Stomach (tissue), 9 donors: Measurements from ENCODE around the gene INSR. TPM values are rescaled to one million over a fixed set of nuclear protein-coding genes. Genes with fewer than 3 reads are reported as not detected.
A peak's percentile ranks its signal among the peaks of the same experiment; 100 is the strongest.

Experiments used
- DNase-seq, 2 donors: peaks; one replicate each; pipeline versions ENCODE4 v3.0.0 to v3.0.0-alpha.2; 2013 to 2019
- H3K27ac ChIP-seq, 5 donors: fragments of 200-600 bp in 4 of 5; sonication (generic) in 4 of 5; one replicate each; pipeline ENCODE4 v1.5.1; 2013 to 2019; ENCODE audit warnings: mild to moderate bottlenecking in 1 of 5, moderate library complexity in 1 of 5
- H3K27me3 ChIP-seq, 3 donors: fragments of 200-600 bp; sonication (generic); one replicate each; pipeline ENCODE4 v1.5.1; 2017 to 2019; ENCODE audit warnings: mixed run types in 1 of 3
- H3K36me3 ChIP-seq, 4 donors: fragments of 200-600 bp; sonication (generic); 1 replicate in 3 of 4; 2 replicates in 1 of 4; pipeline ENCODE4 v1.5.1; 2016 to 2019
- H3K4me1 ChIP-seq, 4 donors: fragments of 200-600 bp; sonication (generic); one replicate each; pipeline ENCODE4 v1.5.1; 2016 to 2019
- H3K4me3 ChIP-seq, 4 donors: fragments of 200-600 bp; sonication (generic) in 3 of 4; one replicate each; pipeline ENCODE4 v1.5.1; 2016 to 2019; ENCODE audit warnings: mild to moderate bottlenecking in 1 of 4
- H3K9me3 ChIP-seq, 4 donors: fragments of 200-600 bp; sonication (generic); one replicate each; pipeline ENCODE4 v1.5.1; 2016 to 2019
- EP300 ChIP-seq: sonication (generic); formaldehyde crosslinking; IDR thresholded peaks from one replicate; pipeline ENCODE4 v1.6.1; 2017; ENCODE audit warnings: antibody characterized with exemption
- POLR2A ChIP-seq, 4 donors: fragments of 450-650 bp; IDR thresholded peaks; one replicate each; pipeline ENCODE4 v1.6.1; 2016; ENCODE audit warnings: antibody characterized with exemption in 4 of 4, control low read depth in 2 of 4, mild to moderate bottlenecking in 1 of 4, moderate library complexity in 1 of 4
- POLR2AphosphoS5 ChIP-seq, 3 donors: sonication (generic); formaldehyde crosslinking; IDR thresholded peaks; one replicate each; pipeline ENCODE4 v1.6.1; 2016; ENCODE audit warnings: antibody characterized with exemption in 3 of 3
- WGBS, 5 donors: extraction: QIAGEN DNeasy Blood & Tissue Kit in 3 of 5; methylation state at CpG; one replicate each; pipeline versions ENCODE4 v1.1.5 to v1.1.7; 2013 to 2018; 5-methylcytosine and 5-hydroxymethylcytosine counted together
- intact Hi-C: fragments of 100-400 bp; cut with DNase I; formaldehyde crosslinking; loops from one replicate; pipeline ENCODE4 v1.15.1; 2023; ENCODE audit warnings: low total_unique reads
- polyA plus RNA-seq, 3 donors: library from polyadenylated mRNA; stranded (reverse); fragments of 200-250 nt; gene quantifications; one replicate each; pipeline ENCODE4 v1.2.3, GENCODE V29; 2013
- total RNA-seq, 5 donors: library from RNA; depleted of rRNA; stranded (reverse); fragments of >200 nt; gene quantifications; one replicate each; pipeline versions ENCODE4 v1.1.0 to v1.2.3, GENCODE V29; 2014 to 2016
- TF ChIP-seq, protein P1 (sequence below), 7 experiments: fragments of 450-650 bp in 4 of 7; fragments of 200-600 bp in 3 of 7; sonication (generic) in 3 of 7; IDR thresholded peaks; one replicate each; pipeline ENCODE4 v1.5.1; 2016 to 2019; ENCODE audit warnings: antibody characterized with exemption in 7 of 7, control low read depth in 2 of 7, mild to moderate bottlenecking in 1 of 7
- donor health status: healthy with polysubstance abuse.
- donor health status: Bipolar disorder and iron deficiency.
- donor health status: healthy.

The INSR gene
- total and polyA plus RNA-seq, 8 donors: 4.4 to 513 (median 66.4) TPM

DNA sequence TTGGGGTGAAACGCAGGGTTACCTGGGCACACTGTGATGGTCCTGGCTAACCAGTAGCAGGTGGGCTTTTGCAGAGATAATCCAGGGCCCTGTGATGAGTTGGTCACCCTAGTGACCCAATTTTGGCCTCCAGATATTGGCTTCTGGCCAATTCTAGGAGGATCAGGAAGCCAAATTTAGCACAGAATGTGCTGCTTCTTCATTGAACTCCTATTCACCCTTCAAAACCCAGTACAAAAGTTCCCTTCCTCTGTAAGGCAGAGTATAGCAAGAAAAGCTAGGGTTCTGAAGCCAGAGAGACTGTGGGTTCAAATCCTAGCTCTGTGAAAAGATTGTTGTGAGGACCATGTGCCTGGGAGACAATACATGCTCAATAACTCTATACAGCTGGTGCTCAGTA is 70.8 kb downstream of the INSR start:
- DNase-seq: no peak
- no peak for TF ChIP-seq POLR2A (IDR thresholded peaks at IDR 0.05)
- TF ChIP-seq, protein P1, sequence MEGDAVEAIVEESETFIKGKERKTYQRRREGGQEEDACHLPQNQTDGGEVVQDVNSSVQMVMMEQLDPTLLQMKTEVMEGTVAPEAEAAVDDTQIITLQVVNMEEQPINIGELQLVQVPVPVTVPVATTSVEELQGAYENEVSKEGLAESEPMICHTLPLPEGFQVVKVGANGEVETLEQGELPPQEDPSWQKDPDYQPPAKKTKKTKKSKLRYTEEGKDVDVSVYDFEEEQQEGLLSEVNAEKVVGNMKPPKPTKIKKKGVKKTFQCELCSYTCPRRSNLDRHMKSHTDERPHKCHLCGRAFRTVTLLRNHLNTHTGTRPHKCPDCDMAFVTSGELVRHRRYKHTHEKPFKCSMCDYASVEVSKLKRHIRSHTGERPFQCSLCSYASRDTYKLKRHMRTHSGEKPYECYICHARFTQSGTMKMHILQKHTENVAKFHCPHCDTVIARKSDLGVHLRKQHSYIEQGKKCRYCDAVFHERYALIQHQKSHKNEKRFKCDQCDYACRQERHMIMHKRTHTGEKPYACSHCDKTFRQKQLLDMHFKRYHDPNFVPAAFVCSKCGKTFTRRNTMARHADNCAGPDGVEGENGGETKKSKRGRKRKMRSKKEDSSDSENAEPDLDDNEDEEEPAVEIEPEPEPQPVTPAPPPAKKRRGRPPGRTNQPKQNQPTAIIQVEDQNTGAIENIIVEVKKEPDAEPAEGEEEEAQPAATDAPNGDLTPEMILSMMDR (IDR thresholded peaks at IDR 0.05): no peak
- no peak for TF ChIP-seq EP300
- no peak for TF ChIP-seq POLR2AphosphoS5 (IDR thresholded peaks at IDR 0.05)
- intact Hi-C loops: no loop called here
- 83 to 100% (median 100%) methylated on average over 1 of the region's 1 CpG for WGBS, 5 donors
- H3K9me3 ChIP-seq: no peaks in the 10 kb centered on the region
- H3K27ac ChIP-seq: peak overlapping the region in 2 of 5 donors; percentile 60 to 78
- no peaks in the 10 kb centered on the region for H3K36me3 ChIP-seq
- peaks cover 8 to 59% (median 20%) of the 10 kb centered on the region in 4 donors for H3K4me1 ChIP-seq
- no peak overlapping the region for H3K4me3 ChIP-seq
- no peaks in the 10 kb centered on the region for H3K27me3 ChIP-seq

DNA sequence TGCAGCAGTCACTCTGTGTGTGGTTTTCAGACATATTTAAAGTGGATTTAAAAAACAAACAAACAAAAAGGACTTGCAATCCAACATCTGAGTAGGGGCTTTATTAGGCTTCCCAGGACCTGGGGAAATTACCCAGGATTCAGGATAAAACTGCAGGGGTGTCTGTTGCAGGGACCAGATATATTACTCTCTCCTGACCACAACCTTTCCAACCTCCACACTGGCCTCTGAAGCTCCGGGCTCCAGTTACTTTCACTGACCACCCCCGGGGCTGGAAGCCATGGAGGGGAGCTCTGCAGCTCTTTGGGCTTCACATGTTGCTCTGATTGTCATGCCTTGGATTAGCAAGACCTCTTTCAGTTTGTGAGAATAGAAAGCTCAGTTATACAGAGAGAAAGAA is 75.2 kb downstream of the INSR start:
- Histone ChIP-seq H3K27ac (no peak overlapping the region), H3K4me3 (no peak overlapping the region), H3K36me3 (no peaks in the 10 kb centered on the region), H3K27me3 (no peaks in the 10 kb centered on the region), H3K9me3 (no peaks in the 10 kb centered on the region), H3K4me1 (peaks cover 0 to 29% (median 15%) of the 10 kb centered on the region in 4 donors)
- WGBS, 5 donors: 66 to 79% (median 68%) methylated on average over 2 of the region's 2 CpGs
- no peak for DNase-seq
- intact Hi-C loops: no loop called here
- TF ChIP-seq, protein P1 (IDR thresholded peaks at IDR 0.05): no peak
- no peak for TF ChIP-seq EP300
- TF ChIP-seq POLR2A (IDR thresholded peaks at IDR 0.05): no peak

GRCh38 chr19:7217861-7218260 is 76.4 kb downstream of the INSR start:
- WGBS, 5 donors: 78 to 85% (median 80%) methylated on average over 6 of the region's 6 CpGs
- H3K27ac ChIP-seq: no peak overlapping the region

DNA sequence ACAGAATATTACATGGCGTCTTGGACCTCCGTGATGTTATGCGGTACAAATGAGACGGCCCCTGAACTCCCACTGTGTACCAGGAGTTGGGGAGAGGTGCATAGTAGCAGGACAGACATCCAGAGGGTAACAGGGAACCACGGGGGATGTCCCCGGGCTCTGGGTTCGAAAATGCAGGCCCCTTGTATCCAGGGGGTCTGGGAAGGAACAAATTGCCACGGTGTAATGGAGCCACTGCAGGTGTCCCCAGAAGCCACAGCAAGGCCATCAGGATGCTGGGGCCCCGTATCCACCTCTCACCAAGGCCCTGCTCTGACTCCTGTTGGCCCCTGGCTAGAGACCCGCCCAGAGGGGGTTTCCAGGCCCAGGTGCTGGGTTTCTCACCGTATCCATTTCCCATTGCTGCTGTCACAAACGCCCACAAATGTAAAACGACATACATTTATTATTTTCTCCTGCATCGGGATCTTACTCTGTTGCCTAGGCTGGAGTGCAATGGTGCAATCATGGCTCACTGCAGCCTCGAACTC is 77.8 kb downstream of the INSR start:
- Histone ChIP-seq H3K27me3 (no peaks in the 10 kb centered on the region), H3K4me3 (no peak overlapping the region), H3K9me3 (no peaks in the 10 kb centered on the region), H3K4me1 (peaks cover 6 to 36% (median 31%) of the 10 kb centered on the region in 4 donors), H3K36me3 (no peaks in the 10 kb centered on the region), H3K27ac (no peak overlapping the region)
- intact Hi-C loops: no loop called here
- WGBS, 5 donors: 82 to 94% (median 91%) methylated on average over 13 to 15 of the region's 15 CpGs
- TF ChIP-seq EP300: no peak
- TF ChIP-seq POLR2A (IDR thresholded peaks at IDR 0.05): no peak
- no peak for TF ChIP-seq POLR2AphosphoS5 (IDR thresholded peaks at IDR 0.05)
- TF ChIP-seq, protein P1 (IDR thresholded peaks at IDR 0.05): no peak
- no peak for DNase-seq

More at GRCh38 chr19:7217861-7218260, 76.4 kb downstream of the INSR start:
- Histone ChIP-seq H3K9me3 (no peaks in the 10 kb centered on the region), H3K27me3 (no peaks in the 10 kb centered on the region), H3K4me1 (peaks cover 0 to 32% (median 18%) of the 10 kb centered on the region in 4 donors), H3K4me3 (no peak overlapping the region), H3K36me3 (no peaks in the 10 kb centered on the region)
- TF ChIP-seq, protein P1 (IDR thresholded peaks at IDR 0.05): no peak
- TF ChIP-seq POLR2A (IDR thresholded peaks at IDR 0.05): no peak
- TF ChIP-seq POLR2AphosphoS5 (IDR thresholded peaks at IDR 0.05): no peak
- intact Hi-C loops: no loop called here
- DNase-seq: no peak
